ENCODE measurements around the gene GRK5.

GRCh38 chr10:119405520-119405807 lies 198.1 kb downstream of the GRK5 start:
- TF ChIP-seq POLR2A (IDR thresholded peaks at IDR 0.05; ENCODE audit: low read depth, low read length): no peak
- TF ChIP-seq POLR2AphosphoS5 (IDR thresholded peaks at IDR 0.05; ENCODE audit: low read depth, low read length): no peak
- no peak for TF ChIP-seq SPI1 (IDR thresholded peaks at IDR 0.05; ENCODE audit: low read depth, low read length)
- TF ChIP-seq TAF1 (IDR thresholded peaks at IDR 0.05; ENCODE audit: low read depth, low read length): no peak
